DOHH2 (cell line): Measurements from ENCODE around the gene ARID1B.

Source experiments
- H3F3A ChIP-seq: fragments of 200-600 bp; sonication (generic), shearing (Covaris generic); 2 replicates; pipeline ENCODE4 v1.6.0; 2016; ENCODE audit warnings: antibody characterized with exemption, mild to moderate bottlenecking; ENCODE audit not compliant: control insufficient read depth, insufficient read depth
- H3K27ac ChIP-seq: fragments of 200-600 bp; sonication (generic); 2 replicates; pipeline ENCODE4 v1.5.1; 2014; ENCODE audit warnings: low read depth, mild to moderate bottlenecking, low read length, moderate library complexity
- H3K27me3 ChIP-seq: fragments of 200-600 bp; sonication (generic); 2 replicates; pipeline ENCODE4 v1.6.1; 2014; ENCODE audit warnings: mild to moderate bottlenecking, low read length, mixed read lengths; ENCODE audit not compliant: control insufficient read depth
- H3K36me3 ChIP-seq: fragments of 200-600 bp; sonication (generic); 2 replicates; pipeline ENCODE4 v1.6.1; 2014; ENCODE audit warnings: mild to moderate bottlenecking, low read length, moderate library complexity, mixed read lengths; ENCODE audit not compliant: control insufficient read depth
- H3K4me1 ChIP-seq: fragments of 200-600 bp; sonication (generic); 2 replicates; pipeline ENCODE4 v1.6.1; 2014; ENCODE audit warnings: mild to moderate bottlenecking, low read length, mixed read lengths; ENCODE audit not compliant: control insufficient read depth
- H3K4me2 ChIP-seq: fragments of 200-600 bp; sonication (generic); 2 replicates; pipeline ENCODE4 v1.6.0; 2014; ENCODE audit warnings: mild to moderate bottlenecking, low read length, moderate library complexity
- H3K4me3 ChIP-seq: fragments of 200-600 bp; sonication (generic); 2 replicates; pipeline ENCODE4 v1.5.1; 2014; ENCODE audit warnings: mild to moderate bottlenecking, low read length, mixed read lengths
- H3K79me2 ChIP-seq: fragments of 200-600 bp; sonication (generic); 2 replicates; pipeline ENCODE4 v1.6.1; 2014; ENCODE audit warnings: mild to moderate bottlenecking, low read length, mixed read lengths; ENCODE audit not compliant: control insufficient read depth
- H3K9me2 ChIP-seq: fragments of 200-600 bp; sonication (generic); replicated peaks from 2 replicates; pipeline ENCODE4 v1.6.1; 2014; ENCODE audit warnings: mild to moderate bottlenecking, low read length, mixed read lengths; ENCODE audit not compliant: control insufficient read depth
- H3K9me3 ChIP-seq: fragments of 200-600 bp; sonication (generic); 2 replicates; pipeline ENCODE4 v1.6.1; 2014; ENCODE audit warnings: antibody characterized with exemption, low read length, mixed read lengths; ENCODE audit not compliant: control insufficient read depth, insufficient read depth
- H4K20me1 ChIP-seq: fragments of 200-600 bp; sonication (generic); 2 replicates; pipeline ENCODE4 v1.6.0; 2014; ENCODE audit warnings: low read depth, mild to moderate bottlenecking, antibody characterized with exemption, low read length, moderate library complexity; ENCODE audit not compliant: control insufficient read depth, insufficient read depth
- EZH2phosphoT487 ChIP-seq: fragments of 200-600 bp; sonication (generic); IDR thresholded peaks from 2 replicates; pipeline ENCODE4 v1.6.1; 2017; ENCODE audit warnings: borderline replicate concordance, mild to moderate bottlenecking, antibody characterized with exemption, low read length, moderate library complexity, mixed read lengths
- TF ChIP-seq, protein P1 (sequence below): fragments of 200-600 bp; sonication (generic); IDR thresholded peaks from one replicate; pipeline ENCODE4 v1.5.1; 2014; ENCODE audit warnings: antibody characterized with exemption, mild to moderate bottlenecking, low read depth, low read length; ENCODE audit not compliant: poor library complexity, severe bottlenecking

Gene ARID1B

DNA sequence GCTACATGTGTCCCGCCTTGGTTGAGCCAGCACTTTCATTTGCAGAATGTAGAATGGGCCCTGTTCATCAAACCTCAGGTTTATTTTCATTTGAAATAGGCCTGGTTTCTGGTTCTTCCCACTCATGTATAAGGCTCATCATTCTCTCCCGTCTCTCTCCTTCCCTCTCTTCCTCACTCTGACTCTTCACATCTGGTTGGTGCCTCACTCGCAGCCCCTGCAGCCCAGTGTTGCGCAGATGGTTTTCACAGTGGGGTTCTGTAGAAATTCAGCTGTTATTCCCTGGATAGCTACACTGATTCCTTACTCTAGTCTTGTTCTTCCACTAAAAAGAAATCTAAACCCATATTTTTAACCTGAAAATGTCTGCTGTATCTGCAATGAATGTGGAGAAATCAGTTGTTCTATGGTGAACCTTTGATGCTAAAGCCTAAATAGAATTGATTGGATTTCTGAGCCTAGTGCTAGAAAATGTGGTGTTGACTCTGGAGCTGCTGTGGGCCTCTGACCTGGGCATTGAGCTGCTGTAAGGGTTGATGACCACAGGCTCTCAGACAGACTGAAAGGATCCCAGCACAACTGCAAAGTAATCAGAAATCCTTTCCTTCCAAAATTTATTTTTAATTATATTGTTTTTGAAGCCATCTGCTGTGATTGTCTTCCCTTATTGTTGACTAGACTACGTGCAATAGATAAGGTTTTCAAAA, 395.8 kb downstream of the ARID1B start:
- no peak overlapping the region for H3K27ac ChIP-seq
- no peaks in the 10 kb centered on the region for H3K4me1 ChIP-seq
- H3K4me3 ChIP-seq: no peak overlapping the region
- no peaks in the 10 kb centered on the region for H3K27me3 ChIP-seq
- H3F3A ChIP-seq: no peaks in the 10 kb centered on the region
- H3K79me2 ChIP-seq: no peaks in the 10 kb centered on the region
- H3K36me3 ChIP-seq: peaks cover 38% of the 10 kb centered on the region
- H3K9me3 ChIP-seq: no peaks in the 10 kb centered on the region
- TF ChIP-seq, protein P1, sequence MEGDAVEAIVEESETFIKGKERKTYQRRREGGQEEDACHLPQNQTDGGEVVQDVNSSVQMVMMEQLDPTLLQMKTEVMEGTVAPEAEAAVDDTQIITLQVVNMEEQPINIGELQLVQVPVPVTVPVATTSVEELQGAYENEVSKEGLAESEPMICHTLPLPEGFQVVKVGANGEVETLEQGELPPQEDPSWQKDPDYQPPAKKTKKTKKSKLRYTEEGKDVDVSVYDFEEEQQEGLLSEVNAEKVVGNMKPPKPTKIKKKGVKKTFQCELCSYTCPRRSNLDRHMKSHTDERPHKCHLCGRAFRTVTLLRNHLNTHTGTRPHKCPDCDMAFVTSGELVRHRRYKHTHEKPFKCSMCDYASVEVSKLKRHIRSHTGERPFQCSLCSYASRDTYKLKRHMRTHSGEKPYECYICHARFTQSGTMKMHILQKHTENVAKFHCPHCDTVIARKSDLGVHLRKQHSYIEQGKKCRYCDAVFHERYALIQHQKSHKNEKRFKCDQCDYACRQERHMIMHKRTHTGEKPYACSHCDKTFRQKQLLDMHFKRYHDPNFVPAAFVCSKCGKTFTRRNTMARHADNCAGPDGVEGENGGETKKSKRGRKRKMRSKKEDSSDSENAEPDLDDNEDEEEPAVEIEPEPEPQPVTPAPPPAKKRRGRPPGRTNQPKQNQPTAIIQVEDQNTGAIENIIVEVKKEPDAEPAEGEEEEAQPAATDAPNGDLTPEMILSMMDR: no peak
- no peak for TF ChIP-seq EZH2phosphoT487
- no peak overlapping the region for H3K4me2 ChIP-seq
- H4K20me1 ChIP-seq: no peaks in the 10 kb centered on the region
- no peaks in the 10 kb centered on the region for H3K9me2 ChIP-seq

DNA sequence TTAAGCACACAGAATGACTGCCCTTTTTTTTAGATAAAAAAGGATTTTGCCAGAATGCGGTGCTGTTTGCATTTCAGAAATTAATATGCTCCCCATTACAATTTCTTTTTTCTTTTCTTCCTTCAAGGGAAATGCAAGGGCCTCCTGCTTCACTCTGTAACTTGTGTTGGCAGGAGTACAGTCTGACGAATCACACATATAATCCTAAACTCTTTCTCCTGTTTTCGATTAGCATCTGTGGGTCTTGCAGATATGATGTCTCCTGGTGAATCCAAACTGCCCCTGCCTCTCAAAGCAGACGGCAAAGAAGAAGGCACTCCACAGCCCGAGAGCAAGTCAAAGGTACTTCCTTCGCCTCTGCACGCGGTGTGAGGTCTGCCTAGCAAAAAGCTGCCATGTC, 396.6 kb downstream of the ARID1B start:
- Histone ChIP-seq H3K27ac (no peak overlapping the region), H3K9me2 (no peaks in the 10 kb centered on the region), H3K36me3 (peaks cover 33% of the 10 kb centered on the region), H3F3A (no peaks in the 10 kb centered on the region), H3K27me3 (no peaks in the 10 kb centered on the region), H4K20me1 (no peaks in the 10 kb centered on the region), H3K4me2 (no peak overlapping the region), H3K79me2 (no peaks in the 10 kb centered on the region), H3K4me3 (no peak overlapping the region), H3K9me3 (no peaks in the 10 kb centered on the region), H3K4me1 (no peaks in the 10 kb centered on the region)
- TF ChIP-seq, protein P1: no peak
- TF ChIP-seq EZH2phosphoT487: no peak

GRCh38 chr6:157174731-157175130, 397.6 kb downstream of the ARID1B start:
- H3K27ac ChIP-seq: no peak overlapping the region
- H3K9me2 ChIP-seq: no peaks in the 10 kb centered on the region
- H3F3A ChIP-seq: no peaks in the 10 kb centered on the region
- TF ChIP-seq EZH2phosphoT487: no peak
- TF ChIP-seq, protein P1: no peak
- H3K9me3 ChIP-seq: no peaks in the 10 kb centered on the region
- H3K4me1 ChIP-seq: no peaks in the 10 kb centered on the region
- no peaks in the 10 kb centered on the region for H3K79me2 ChIP-seq
- H4K20me1 ChIP-seq: no peaks in the 10 kb centered on the region
- H3K36me3 ChIP-seq: peaks cover 26% of the 10 kb centered on the region
- no peak overlapping the region for H3K4me2 ChIP-seq
- H3K4me3 ChIP-seq: no peak overlapping the region
- no peaks in the 10 kb centered on the region for H3K27me3 ChIP-seq
